ENCODE measurements around the gene RHNO1.

DNA sequence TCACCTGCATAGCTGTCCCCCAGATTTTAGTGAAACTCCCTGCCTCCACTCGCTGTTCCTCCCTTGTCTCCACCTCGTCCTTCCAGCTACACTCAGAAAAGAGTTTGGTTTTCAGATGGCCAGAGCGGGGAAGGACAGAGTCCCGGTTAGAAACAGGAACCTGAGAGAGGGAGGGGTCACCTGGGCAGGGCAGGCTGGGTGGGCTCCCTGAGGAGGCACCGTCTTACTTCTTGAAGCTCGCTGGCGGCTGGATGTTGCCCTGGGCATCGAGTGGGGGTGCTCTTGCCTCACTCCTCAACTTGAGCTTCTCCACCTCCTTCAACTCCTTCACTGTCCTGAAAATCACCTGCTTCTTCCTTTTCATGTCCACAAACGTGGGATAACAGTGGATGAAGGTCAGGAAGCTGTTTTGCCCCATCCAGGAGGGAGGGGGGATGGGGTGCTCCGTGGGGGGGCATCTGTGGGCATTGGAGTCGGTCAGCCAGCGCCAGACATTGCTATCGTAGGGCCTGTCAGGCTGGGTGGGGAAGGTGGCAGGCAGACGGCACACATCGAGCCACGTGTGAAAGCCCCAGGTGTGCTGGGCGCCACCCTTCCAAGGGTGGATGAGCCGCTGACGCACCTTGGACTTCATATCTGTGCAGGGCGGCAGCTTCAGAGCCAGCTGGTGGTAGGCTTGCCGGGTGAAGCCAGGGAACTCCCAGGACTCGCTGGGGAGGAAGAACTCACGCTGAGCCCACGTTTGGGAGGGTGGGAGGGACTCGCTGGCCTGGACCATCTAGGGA, 22.2 kb upstream of the RHNO1 start:
- no peak for TF ChIP-seq ZFX (IDR thresholded peaks at IDR 0.05; ENCODE audit: borderline replicate concordance)
- TF ChIP-seq, protein P1, sequence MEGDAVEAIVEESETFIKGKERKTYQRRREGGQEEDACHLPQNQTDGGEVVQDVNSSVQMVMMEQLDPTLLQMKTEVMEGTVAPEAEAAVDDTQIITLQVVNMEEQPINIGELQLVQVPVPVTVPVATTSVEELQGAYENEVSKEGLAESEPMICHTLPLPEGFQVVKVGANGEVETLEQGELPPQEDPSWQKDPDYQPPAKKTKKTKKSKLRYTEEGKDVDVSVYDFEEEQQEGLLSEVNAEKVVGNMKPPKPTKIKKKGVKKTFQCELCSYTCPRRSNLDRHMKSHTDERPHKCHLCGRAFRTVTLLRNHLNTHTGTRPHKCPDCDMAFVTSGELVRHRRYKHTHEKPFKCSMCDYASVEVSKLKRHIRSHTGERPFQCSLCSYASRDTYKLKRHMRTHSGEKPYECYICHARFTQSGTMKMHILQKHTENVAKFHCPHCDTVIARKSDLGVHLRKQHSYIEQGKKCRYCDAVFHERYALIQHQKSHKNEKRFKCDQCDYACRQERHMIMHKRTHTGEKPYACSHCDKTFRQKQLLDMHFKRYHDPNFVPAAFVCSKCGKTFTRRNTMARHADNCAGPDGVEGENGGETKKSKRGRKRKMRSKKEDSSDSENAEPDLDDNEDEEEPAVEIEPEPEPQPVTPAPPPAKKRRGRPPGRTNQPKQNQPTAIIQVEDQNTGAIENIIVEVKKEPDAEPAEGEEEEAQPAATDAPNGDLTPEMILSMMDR (IDR thresholded peaks at IDR 0.05): no peak
